Measurements from ENCODE around the gene TSPYL2.

Gene TSPYL2

DNA sequence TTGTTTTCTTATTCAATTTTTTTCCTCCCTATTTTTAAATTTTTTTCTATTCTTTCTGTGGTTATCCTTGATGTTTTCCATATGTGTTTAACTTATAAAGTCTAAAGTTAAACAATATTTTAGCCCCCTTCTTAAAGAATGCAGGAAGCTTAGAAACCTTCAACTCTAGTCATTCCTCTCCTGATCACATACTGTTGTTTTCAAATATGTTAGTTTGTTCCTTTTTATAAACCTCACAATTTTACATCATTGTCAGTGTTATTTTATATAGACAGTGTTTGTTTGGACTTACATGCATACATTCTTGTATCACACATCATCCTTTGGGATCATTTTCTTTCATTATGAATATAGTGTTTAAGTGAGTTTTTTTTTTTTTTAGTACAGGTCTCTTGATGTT lies 43.3 kb downstream of the TSPYL2 start:
- Mint-ChIP-seq H3K4me3 (no peak overlapping the region), H3K4me1 (peaks cover 7% of the 10 kb centered on the region), H3K9me3 (peaks cover 5% of the 10 kb centered on the region), H3K27me3 (no peaks in the 10 kb centered on the region), H3K27ac (no peak overlapping the region), H3K36me3 (peaks cover 9% of the 10 kb centered on the region)
- no peak for DNase-seq (ENCODE audit: low spot score in 2 of 2)
- ATAC-seq (ENCODE audit: low read depth), result no peak

DNA sequence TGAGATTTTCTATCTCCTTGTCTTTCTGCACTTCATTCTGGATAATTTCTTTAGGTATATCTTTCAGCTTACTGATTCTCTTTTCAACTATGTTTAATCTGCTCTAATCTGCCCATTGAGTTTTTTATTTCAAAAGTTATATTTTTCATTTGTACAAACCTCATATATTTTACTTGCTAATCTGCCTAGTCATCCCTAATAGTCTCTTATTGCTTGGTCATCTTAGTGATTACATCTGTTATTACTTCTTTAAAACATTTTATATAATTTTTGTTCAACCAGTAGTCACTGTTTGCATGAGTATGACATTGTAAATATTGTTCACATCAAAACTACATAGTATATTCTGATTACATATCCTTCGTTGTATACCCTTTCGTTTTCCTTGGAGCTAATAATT lies 44.2 kb downstream of the TSPYL2 start:
- DNase-seq (ENCODE audit: low spot score in 2 of 2) (no peak), ATAC-seq (ENCODE audit: low read depth) (no peak)
- Mint-ChIP-seq H3K27me3 (no peaks in the 10 kb centered on the region), H3K4me3 (no peak overlapping the region), H3K9me3 (peaks cover 5% of the 10 kb centered on the region), H3K36me3 (peaks cover 12% of the 10 kb centered on the region), H3K27ac (no peak overlapping the region), H3K4me1 (peaks cover 7% of the 10 kb centered on the region)

DNA sequence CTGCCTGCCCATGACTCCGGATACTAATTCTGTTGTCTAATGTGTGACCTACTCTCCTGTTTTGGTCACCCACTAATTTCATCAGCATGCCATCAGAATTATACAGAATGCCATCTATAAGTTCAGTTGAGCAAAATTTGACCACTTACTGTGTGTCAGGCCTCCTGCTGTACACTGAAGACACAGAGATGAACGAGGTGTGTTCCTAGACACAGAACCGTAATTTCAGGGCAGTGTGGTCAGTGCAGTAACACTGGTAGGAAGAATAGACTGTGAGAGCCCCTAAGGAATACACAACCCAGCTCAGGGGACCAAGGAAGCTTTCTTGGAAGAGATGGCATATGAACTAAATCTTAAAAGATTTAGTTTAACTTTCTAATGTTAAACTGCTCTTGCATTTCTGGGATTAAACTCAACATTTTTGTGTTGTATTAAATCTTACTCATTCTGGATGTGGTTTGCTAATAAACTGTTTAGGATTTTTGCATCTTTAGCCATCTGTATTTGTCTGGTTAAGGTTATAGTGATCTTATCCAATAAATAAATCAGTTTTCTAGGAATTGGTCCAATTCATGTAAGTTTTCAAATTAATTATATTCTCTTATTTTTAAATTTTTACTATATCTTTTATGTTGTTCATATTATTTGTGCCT lies 46.1 kb downstream of the TSPYL2 start:
- H3K27me3 Mint-ChIP-seq, result no peaks in the 10 kb centered on the region
- no peak overlapping the region for H3K27ac Mint-ChIP-seq
- no peak for DNase-seq (ENCODE audit: low spot score in 2 of 2)
- ATAC-seq (ENCODE audit: low read depth), result no peak
- no peak overlapping the region for H3K4me3 Mint-ChIP-seq
- H3K9me3 Mint-ChIP-seq, result peaks cover 5% of the 10 kb centered on the region
- peaks cover 7% of the 10 kb centered on the region for H3K4me1 Mint-ChIP-seq
- H3K36me3 Mint-ChIP-seq, result peaks cover 14% of the 10 kb centered on the region

DNA sequence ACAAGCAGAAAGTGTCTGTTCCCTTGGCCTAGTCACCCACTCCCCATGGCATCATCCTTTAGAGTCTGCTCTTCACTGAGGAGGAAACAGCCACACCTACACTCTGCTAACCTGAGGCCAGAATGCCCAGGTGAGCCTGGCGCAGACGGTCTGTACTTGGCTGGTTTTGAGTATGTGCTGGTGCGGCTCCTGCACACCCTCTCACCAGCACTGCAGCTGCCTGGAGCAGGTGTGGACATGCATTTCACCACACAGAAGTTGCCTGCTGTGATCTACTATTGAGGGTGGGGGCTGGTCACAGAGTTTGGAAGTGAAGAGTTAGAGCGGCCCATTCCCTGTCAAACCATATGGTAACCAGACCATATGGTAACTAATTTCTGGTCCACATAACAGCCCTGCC lies 51.2 kb downstream of the TSPYL2 start:
- DNase-seq (ENCODE audit: low spot score in 2 of 2) (no peak), ATAC-seq (ENCODE audit: low read depth) (no peak)
- no peaks in the 10 kb centered on the region for H3K4me1 Mint-ChIP-seq
- H3K36me3 Mint-ChIP-seq, result peaks cover 10% of the 10 kb centered on the region
- no peaks in the 10 kb centered on the region for H3K27me3 Mint-ChIP-seq
- H3K9me3 Mint-ChIP-seq, result no peaks in the 10 kb centered on the region
- H3K4me3 Mint-ChIP-seq, result no peak overlapping the region
- H3K27ac Mint-ChIP-seq, result no peak overlapping the region

DNA sequence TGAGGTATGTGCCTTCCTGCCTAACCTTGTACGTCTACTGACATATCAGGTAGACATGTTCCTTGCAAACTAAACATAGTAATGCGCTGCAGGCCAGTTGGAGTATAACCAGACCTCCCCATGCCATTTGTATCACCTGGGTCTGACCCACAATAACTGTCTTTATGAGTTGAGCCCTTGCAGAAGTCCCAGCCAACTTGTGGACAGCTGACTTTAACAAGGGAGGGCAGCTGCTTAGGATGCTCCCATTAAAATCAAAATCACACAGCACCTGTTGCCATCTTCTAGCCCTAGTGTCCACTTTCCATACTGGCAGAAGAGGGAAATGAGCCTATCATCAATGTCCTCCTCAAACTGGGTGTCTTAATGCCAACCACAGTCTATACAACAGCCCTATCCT lies 53.4 kb downstream of the TSPYL2 start:
- H3K36me3 Mint-ChIP-seq, result peaks cover 12% of the 10 kb centered on the region
- H3K4me1 Mint-ChIP-seq, result no peaks in the 10 kb centered on the region
- H3K27ac Mint-ChIP-seq, result no peak overlapping the region
- no peak overlapping the region for H3K4me3 Mint-ChIP-seq
- no peaks in the 10 kb centered on the region for H3K27me3 Mint-ChIP-seq
- no peak for ATAC-seq (ENCODE audit: low read depth)
- H3K9me3 Mint-ChIP-seq, result no peaks in the 10 kb centered on the region
- no peak for DNase-seq (ENCODE audit: low spot score in 2 of 2)

Measured in memory B cell (primary cell).